ENCODE measurements around the gene APBA1. TPM values are rescaled to one million over a fixed set of nuclear protein-coding genes. Genes with fewer than 3 reads are reported as not detected.
A peak's percentile ranks its signal among the peaks of the same experiment; 100 is the strongest.

APBA1 gene
- polyA plus RNA-seq, 1 of the 3 experiments (the other 2 are of a cell fraction), result 3.1 TPM

GRCh38 chr9:69577123-69577522, 95.0 kb downstream of the APBA1 start:
- no peak for TF ChIP-seq RXRA (IDR thresholded peaks at IDR 0.05; ENCODE audit: borderline replicate concordance, low read depth)
- TF ChIP-seq CHD2 (IDR thresholded peaks at IDR 0.05; ENCODE audit: low read length, partially characterized antibody), result no peak
- H3K79me2 ChIP-seq (ENCODE audit: insufficient read depth), result peaks cover 7% of the 10 kb centered on the region; the same call in 1 of the 2 replicates
- H3K9me3 ChIP-seq, result no peaks in the 10 kb centered on the region
- no peak overlapping the region for H3K27ac ChIP-seq (ENCODE audit: low read depth in 2 of 2, low read length in 1 of 2)
- 81% methylated on average over 1 of the region's 1 CpG for WGBS (ENCODE audit: low lambda C conversion rate)
- H3K9ac ChIP-seq, result no peak overlapping the region
- no peak overlapping the region for H3K4me2 ChIP-seq
- DNase-seq, result no peak
- H3F3A ChIP-seq (replicated peaks; ENCODE audit: insufficient read depth), result no peaks in the 10 kb centered on the region
- H4K20me1 ChIP-seq (ENCODE audit: insufficient read depth), result no peaks in the 10 kb centered on the region
- peaks cover 5 to 13% of the 10 kb centered on the region in 2 experiments; a peak in 3 of 4 replicates for H3K4me1 ChIP-seq (ENCODE audit: control insufficient read depth in 1 of 2, insufficient read depth in 2 of 2, low read depth in 1 of 2, low read length in 1 of 2)
- no peaks in the 10 kb centered on the region for H3K9me2 ChIP-seq
- no peaks in the 10 kb centered on the region for H3K27me3 ChIP-seq (ENCODE audit: insufficient read depth)
- POLR2A ChIA-PET, result no interaction called here
- no peak overlapping the region for H3K4me3 ChIP-seq (ENCODE audit: low read depth in 2 of 2, low read length in 1 of 2)
- CTCF ChIA-PET, result interaction anchor here (0.7 kb wide), 1 partner anchor 8 kb away, joined by 3 read pairs; no protein-coding TSS in a partner anchor
- H3K36me3 ChIP-seq (replicated peaks in 1 of 2; ENCODE audit: control insufficient read depth in 1 of 2, insufficient read depth in 2 of 2, low read length in 1 of 2), result no peaks in the 10 kb centered on the region
- no peak overlapping the region for H2AFZ ChIP-seq (ENCODE audit: low read depth)

GRCh38 chr9:69574057-69574456, 98.1 kb downstream of the APBA1 start:
- Histone ChIP-seq H3K79me2 (ENCODE audit: insufficient read depth) (peaks cover 7% of the 10 kb centered on the region; the same call in 1 of the 2 replicates), H3K4me3 (ENCODE audit: low read depth in 2 of 2, low read length in 1 of 2) (no peak overlapping the region), H3K4me1 (ENCODE audit: control insufficient read depth in 1 of 2, insufficient read depth in 2 of 2, low read depth in 1 of 2, low read length in 1 of 2) (peaks cover 5 to 25% of the 10 kb centered on the region in 2 experiments), H3K9me2 (no peaks in the 10 kb centered on the region), H3K9me3 (no peaks in the 10 kb centered on the region), H3K27ac (ENCODE audit: low read depth in 2 of 2, low read length in 1 of 2) (no peak overlapping the region), H3F3A (replicated peaks; ENCODE audit: insufficient read depth) (peaks cover 16% of the 10 kb centered on the region), H4K20me1 (ENCODE audit: insufficient read depth) (0 out of 2 replicates have a peak, but pooled peaks cover 3% of the 10 kb centered on the region), H3K4me2 (no peak overlapping the region), H2AFZ (ENCODE audit: low read depth) (no peak overlapping the region), H3K27me3 (ENCODE audit: insufficient read depth) (no peaks in the 10 kb centered on the region), H3K36me3 (replicated peaks in 1 of 2; ENCODE audit: control insufficient read depth in 1 of 2, insufficient read depth in 2 of 2, low read length in 1 of 2) (no peaks in the 10 kb centered on the region), H3K9ac (no peak overlapping the region)
- DNase-seq, result no peak
- 76% methylated on average over 4 of the region's 4 CpGs for WGBS (ENCODE audit: low lambda C conversion rate)
- CTCF ChIA-PET, result interaction anchor here (0.8 to 1.7 kb wide), 3 partner anchors 8 to 152 kb away, joined by 3 to 4 read pairs (median 3); no protein-coding TSS in a partner anchor
- POLR2A ChIA-PET, result no interaction called here
- TF ChIP-seq TCF12 (IDR thresholded peaks at IDR 0.05) (no peak), JUND (IDR thresholded peaks at IDR 0.05) (no peak), FOSL2 (IDR thresholded peaks at IDR 0.05; ENCODE audit: borderline replicate concordance, low read depth) (no peak), NFIC (IDR thresholded peaks at IDR 0.05; ENCODE audit: borderline replicate concordance) (no peak)

- H3K4me1 ChIP-seq (ENCODE audit: control insufficient read depth in 1 of 2, insufficient read depth in 2 of 2, low read depth in 1 of 2, low read length in 1 of 2), result peaks cover 5 to 28% of the 10 kb centered on the region in 2 experiments
- H3F3A ChIP-seq (replicated peaks; ENCODE audit: insufficient read depth), result peaks cover 16% of the 10 kb centered on the region
- no peaks in the 10 kb centered on the region for H3K9me3 ChIP-seq
- no peaks in the 10 kb centered on the region for H3K27me3 ChIP-seq (ENCODE audit: insufficient read depth)
- no peak overlapping the region for H3K9ac ChIP-seq
- POLR2A ChIA-PET, result no interaction called here
- DNase-seq, result no peak
- H2AFZ ChIP-seq (ENCODE audit: low read depth), result no peak overlapping the region
- H3K4me2 ChIP-seq, result no peak overlapping the region
- no peak overlapping the region for H3K4me3 ChIP-seq (ENCODE audit: low read depth in 2 of 2, low read length in 1 of 2)
- TF ChIP-seq NFIC (IDR thresholded peaks at IDR 0.05; ENCODE audit: borderline replicate concordance), result peak; percentile 18; the same call in 1 of the 2 replicates
- no peak for TF ChIP-seq TCF12 (IDR thresholded peaks at IDR 0.05)
- H3K9me2 ChIP-seq, result no peaks in the 10 kb centered on the region
- WGBS (ENCODE audit: low lambda C conversion rate), result 77% methylated on average over 4 of the region's 4 CpGs
- H3K27ac ChIP-seq (ENCODE audit: low read depth in 2 of 2, low read length in 1 of 2), result no peak overlapping the region
- H3K79me2 ChIP-seq (ENCODE audit: insufficient read depth), result peaks cover 7% of the 10 kb centered on the region; the same call in 1 of the 2 replicates
- no peaks in the 10 kb centered on the region for H3K36me3 ChIP-seq (replicated peaks in 1 of 2; ENCODE audit: control insufficient read depth in 1 of 2, insufficient read depth in 2 of 2, low read length in 1 of 2)
- 0 out of 2 replicates have a peak, but pooled peaks cover 3% of the 10 kb centered on the region for H4K20me1 ChIP-seq (ENCODE audit: insufficient read depth)
- CTCF ChIA-PET, result interaction anchor here (0.8 to 1.7 kb wide), 4 partner anchors 9 to 152 kb away, joined by 3 to 4 read pairs (median 3); no protein-coding TSS in a partner anchor
Observed at GRCh38 chr9:69573651-69574050, 98.5 kb downstream of the APBA1 start.
